ENCODE data around the gene SLC22A31. TPM values are rescaled to one million over a fixed set of nuclear protein-coding genes. Genes with fewer than 3 reads are reported as not detected.
A peak's percentile ranks its signal among the peaks of the same experiment; 100 is the strongest.

Gene SLC22A31
- total and polyA plus RNA-seq, 4 donors = 0.11 to 0.44 (median 0.30) TPM; not detected in 1

DNA sequence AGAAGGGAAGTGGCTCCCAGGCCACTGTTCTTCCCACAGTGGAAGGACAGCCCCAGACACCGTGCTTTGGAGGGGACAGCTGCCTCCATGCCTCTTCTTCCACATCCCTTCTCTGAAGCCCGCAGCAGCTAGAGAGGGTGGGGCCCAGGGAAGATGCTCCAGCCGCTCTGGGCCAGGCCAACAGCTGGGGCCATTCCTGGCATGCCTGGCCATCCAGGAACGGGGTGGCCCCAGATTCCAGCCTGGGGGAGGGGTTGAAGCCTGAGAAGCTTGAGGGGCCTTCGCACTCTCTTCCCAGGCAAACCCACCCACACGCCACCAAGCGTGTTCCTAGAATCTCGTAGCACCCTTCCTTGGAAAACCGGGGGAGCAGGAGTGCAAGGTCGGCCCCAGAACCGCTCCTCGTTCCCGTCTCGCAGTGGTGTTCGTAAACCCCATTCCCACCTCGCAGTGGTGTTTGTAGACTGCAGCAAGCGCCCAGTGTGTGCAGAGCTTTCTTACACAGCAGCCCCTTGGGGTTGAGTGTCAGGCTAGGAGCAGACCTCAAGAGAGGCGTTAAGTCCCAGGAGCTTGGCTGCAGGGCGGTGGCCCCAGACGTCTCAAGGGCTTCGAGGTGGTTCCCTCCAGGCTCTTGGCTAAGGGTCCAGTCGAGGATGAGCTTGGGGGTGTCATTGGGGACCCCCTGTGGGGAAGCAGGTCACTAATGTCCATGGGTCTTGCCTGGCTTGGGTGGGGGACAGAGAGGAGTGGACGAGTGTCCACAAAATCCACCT lies 26.1 kb downstream of the SLC22A31 start:
- Histone ChIP-seq H3K36me3 (ENCODE audit: control insufficient read depth, insufficient read depth, low read length) (peaks cover 6% of the 10 kb centered on the region), H3K27me3 (ENCODE audit: control insufficient read depth, insufficient read depth, low read length) (peaks cover 10% of the 10 kb centered on the region), H3K4me1 (ENCODE audit: control insufficient read depth, insufficient read depth, low read length) (peaks cover 66% of the 10 kb centered on the region), H3K9me3 (ENCODE audit: control insufficient read depth, insufficient read depth, low read length) (no peaks in the 10 kb centered on the region), H3K4me3 (ENCODE audit: low read depth, low read length) (no peak overlapping the region), H3K27ac (ENCODE audit: low read depth, low read length) (no peak overlapping the region)
- DNase-seq (ENCODE audit: low read depth in 4 of 6, low spot score in 6 of 6) = no peak
- 78% methylated on average over 19 of the region's 23 CpGs for WGBS (ENCODE audit: insufficient coverage)

DNA sequence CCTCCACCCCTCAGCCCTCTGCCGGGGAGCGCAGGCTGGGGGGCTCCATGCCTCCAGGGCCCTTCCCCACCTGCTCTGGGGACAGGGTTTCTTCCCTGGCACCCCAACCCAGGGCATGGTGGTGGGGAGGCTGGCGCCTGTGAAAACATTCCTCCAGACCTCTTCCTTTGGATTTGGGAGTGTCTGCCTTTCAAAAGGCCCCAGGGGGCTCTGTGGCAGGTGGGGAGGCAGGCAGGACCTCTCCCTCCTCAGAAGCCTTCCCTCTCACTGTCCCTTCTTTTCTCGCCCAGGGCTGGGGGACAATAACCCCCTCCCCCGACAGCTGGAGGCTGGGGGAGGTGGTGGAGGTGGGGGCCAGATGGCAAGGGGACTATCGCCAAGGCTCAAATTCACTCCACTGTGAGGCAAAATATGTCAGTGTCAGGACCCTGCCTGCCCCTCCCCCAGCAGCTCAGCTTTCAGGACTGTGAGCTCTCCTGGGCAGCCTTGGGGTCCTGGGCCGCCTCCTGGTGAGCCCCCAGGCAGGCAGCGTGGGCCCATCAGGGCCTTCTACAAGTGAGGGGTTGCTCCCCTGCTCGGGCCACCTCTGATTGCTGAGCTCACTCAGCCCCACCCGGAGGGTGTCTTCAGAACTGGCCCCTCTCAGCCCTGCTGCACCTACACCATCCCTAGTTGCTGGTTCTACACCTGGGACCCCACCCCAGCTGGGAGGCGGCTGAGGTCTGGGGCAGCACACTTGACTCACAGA lies 27.0 kb downstream of the SLC22A31 start:
- no peak overlapping the region for H3K4me3 ChIP-seq (ENCODE audit: low read depth, low read length)
- H3K9me3 ChIP-seq (ENCODE audit: control insufficient read depth, insufficient read depth, low read length) = no peaks in the 10 kb centered on the region
- H3K27me3 ChIP-seq (ENCODE audit: control insufficient read depth, insufficient read depth, low read length) = peaks cover 12% of the 10 kb centered on the region
- peaks cover 66% of the 10 kb centered on the region for H3K4me1 ChIP-seq (ENCODE audit: control insufficient read depth, insufficient read depth, low read length)
- WGBS (ENCODE audit: insufficient coverage) = 64% methylated on average over 5 of the region's 11 CpGs
- H3K27ac ChIP-seq (ENCODE audit: low read depth, low read length) = no peak overlapping the region
- peaks cover 2% of the 10 kb centered on the region for H3K36me3 ChIP-seq (ENCODE audit: control insufficient read depth, insufficient read depth, low read length)
- no peak for DNase-seq (ENCODE audit: low read depth in 4 of 6, low spot score in 6 of 6)

- peaks cover 69% of the 10 kb centered on the region for H3K4me1 ChIP-seq (ENCODE audit: control insufficient read depth, insufficient read depth, low read length)
- no peak overlapping the region for H3K27ac ChIP-seq (ENCODE audit: low read depth, low read length)
- 32% methylated on average over 10 of the region's 13 CpGs for WGBS (ENCODE audit: insufficient coverage)
- peaks cover 2% of the 10 kb centered on the region for H3K36me3 ChIP-seq (ENCODE audit: control insufficient read depth, insufficient read depth, low read length)
- no peak overlapping the region for H3K4me3 ChIP-seq (ENCODE audit: low read depth, low read length)
- H3K27me3 ChIP-seq (ENCODE audit: control insufficient read depth, insufficient read depth, low read length) = peaks cover 12% of the 10 kb centered on the region
- peak in 2 of 6 donors; percentile 36 to 53 for DNase-seq (ENCODE audit: low read depth in 4 of 6, low spot score in 6 of 6)
- no peaks in the 10 kb centered on the region for H3K9me3 ChIP-seq (ENCODE audit: control insufficient read depth, insufficient read depth, low read length)
Observed at GRCh38 chr16:89172528-89173173, 27.7 kb downstream of the SLC22A31 start.

GRCh38 chr16:89172171-89172527 lies 28.2 kb downstream of the SLC22A31 start:
- H3K27me3 ChIP-seq (ENCODE audit: control insufficient read depth, insufficient read depth, low read length) = peaks cover 12% of the 10 kb centered on the region

DNA sequence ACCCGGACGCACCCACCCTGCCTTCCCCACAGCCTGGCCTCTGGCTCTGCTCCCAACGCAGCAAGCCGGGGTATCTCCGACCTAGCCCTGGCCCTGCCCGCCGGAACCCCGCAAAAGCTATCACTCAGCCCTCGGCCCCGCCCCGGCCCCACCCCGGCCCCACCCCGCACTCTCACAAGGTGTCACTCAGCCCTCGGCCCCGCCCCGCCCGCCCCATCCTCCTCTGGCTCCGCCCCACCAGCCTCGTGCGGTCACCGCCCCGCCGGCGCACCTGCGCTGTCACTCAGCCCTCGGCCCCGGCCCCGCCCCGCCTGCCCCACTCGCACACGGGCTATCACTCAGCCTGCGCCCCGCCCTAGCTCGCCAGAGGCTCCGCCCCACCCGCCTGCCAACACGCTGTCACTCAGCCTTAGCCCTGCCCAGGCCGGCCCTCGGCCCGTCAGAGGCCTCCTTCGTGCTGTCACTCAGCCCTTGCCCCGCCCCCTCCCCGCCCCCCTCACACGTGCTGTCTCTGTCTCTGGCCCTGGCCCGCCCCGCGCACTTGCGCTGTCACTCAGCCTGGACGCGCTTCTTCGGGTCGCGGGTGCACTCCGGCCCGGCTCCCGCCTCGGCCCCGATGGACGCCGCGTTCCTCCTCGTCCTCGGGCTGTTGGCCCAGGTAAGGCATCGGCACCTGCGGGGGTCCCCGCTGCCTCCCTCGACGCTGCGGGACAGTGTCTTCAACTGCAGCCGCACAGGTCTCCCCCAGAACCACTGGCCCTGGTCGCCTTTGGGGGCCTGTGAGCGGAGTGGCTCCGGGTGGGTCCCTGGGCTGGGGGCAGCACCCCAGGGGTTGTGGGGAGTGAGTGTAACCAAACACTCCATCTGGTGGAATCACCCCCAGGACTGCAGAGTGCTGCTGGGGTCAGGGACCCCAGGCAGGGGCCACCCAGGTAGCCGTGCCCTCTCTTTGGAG lies 28.8 kb downstream of the SLC22A31 start, which contains the start of gene CDH15:
TSS of gene CDH15 (plus strand) at position 533 of the 955 bp plus-strand sequence. CDS start at position 617, 84 bp downstream.
- peak within 1 kb of the TSS; percentile 11 for H3K4me3 ChIP-seq (ENCODE audit: low read depth, low read length)
- peaks cover 12% of the 10 kb centered on the region for H3K27me3 ChIP-seq (ENCODE audit: control insufficient read depth, insufficient read depth, low read length)
- H3K36me3 ChIP-seq (ENCODE audit: control insufficient read depth, insufficient read depth, low read length) = peaks cover 2% of the 10 kb centered on the region
- no peak within 1 kb of the TSS for H3K27ac ChIP-seq (ENCODE audit: low read depth, low read length)
- WGBS (ENCODE audit: insufficient coverage) = 5% methylated on average over 59 of the region's 74 CpGs
- no peaks in the 10 kb centered on the region for H3K9me3 ChIP-seq (ENCODE audit: control insufficient read depth, insufficient read depth, low read length)
- peaks cover 77% of the 10 kb centered on the region for H3K4me1 ChIP-seq (ENCODE audit: control insufficient read depth, insufficient read depth, low read length)
- peak in 5 of 6 donors; percentile 71 to 98 (median 81) for DNase-seq (ENCODE audit: low read depth in 4 of 6, low spot score in 6 of 6)

More at GRCh38 chr16:89172171-89172527, 28.2 kb downstream of the SLC22A31 start:
- H3K4me1 ChIP-seq (ENCODE audit: control insufficient read depth, insufficient read depth, low read length) = peaks cover 74% of the 10 kb centered on the region
- no peak for DNase-seq (ENCODE audit: low read depth in 4 of 6, low spot score in 6 of 6)
- WGBS (ENCODE audit: insufficient coverage) = 74% methylated on average over 11 of the region's 11 CpGs
- H3K36me3 ChIP-seq (ENCODE audit: control insufficient read depth, insufficient read depth, low read length) = peaks cover 2% of the 10 kb centered on the region
- H3K27ac ChIP-seq (ENCODE audit: low read depth, low read length) = no peak overlapping the region
- H3K4me3 ChIP-seq (ENCODE audit: low read depth, low read length) = no peak overlapping the region
- H3K9me3 ChIP-seq (ENCODE audit: control insufficient read depth, insufficient read depth, low read length) = no peaks in the 10 kb centered on the region

GRCh38 chr16:89170346-89171215 lies 29.8 kb downstream of the SLC22A31 start:
- 23% methylated on average over 30 of the region's 34 CpGs for WGBS (ENCODE audit: insufficient coverage)

GRCh38 chr16:89169778-89170177 lies 30.6 kb downstream of the SLC22A31 start:
- peaks cover 64% of the 10 kb centered on the region for H3K4me1 ChIP-seq (ENCODE audit: control insufficient read depth, insufficient read depth, low read length)

More at GRCh38 chr16:89170346-89171215, 29.8 kb downstream of the SLC22A31 start:
- Histone ChIP-seq H3K4me1 (ENCODE audit: control insufficient read depth, insufficient read depth, low read length) (peaks cover 69% of the 10 kb centered on the region), H3K9me3 (ENCODE audit: control insufficient read depth, insufficient read depth, low read length) (no peaks in the 10 kb centered on the region), H3K27me3 (ENCODE audit: control insufficient read depth, insufficient read depth, low read length) (peaks cover 12% of the 10 kb centered on the region), H3K27ac (ENCODE audit: low read depth, low read length) (no peak overlapping the region), H3K4me3 (ENCODE audit: low read depth, low read length) (peak overlapping the region; percentile 11), H3K36me3 (ENCODE audit: control insufficient read depth, insufficient read depth, low read length) (peaks cover 2% of the 10 kb centered on the region)
- peak in 1 of 6 donors; percentile 29 for DNase-seq (ENCODE audit: low read depth in 4 of 6, low spot score in 6 of 6)

DNA sequence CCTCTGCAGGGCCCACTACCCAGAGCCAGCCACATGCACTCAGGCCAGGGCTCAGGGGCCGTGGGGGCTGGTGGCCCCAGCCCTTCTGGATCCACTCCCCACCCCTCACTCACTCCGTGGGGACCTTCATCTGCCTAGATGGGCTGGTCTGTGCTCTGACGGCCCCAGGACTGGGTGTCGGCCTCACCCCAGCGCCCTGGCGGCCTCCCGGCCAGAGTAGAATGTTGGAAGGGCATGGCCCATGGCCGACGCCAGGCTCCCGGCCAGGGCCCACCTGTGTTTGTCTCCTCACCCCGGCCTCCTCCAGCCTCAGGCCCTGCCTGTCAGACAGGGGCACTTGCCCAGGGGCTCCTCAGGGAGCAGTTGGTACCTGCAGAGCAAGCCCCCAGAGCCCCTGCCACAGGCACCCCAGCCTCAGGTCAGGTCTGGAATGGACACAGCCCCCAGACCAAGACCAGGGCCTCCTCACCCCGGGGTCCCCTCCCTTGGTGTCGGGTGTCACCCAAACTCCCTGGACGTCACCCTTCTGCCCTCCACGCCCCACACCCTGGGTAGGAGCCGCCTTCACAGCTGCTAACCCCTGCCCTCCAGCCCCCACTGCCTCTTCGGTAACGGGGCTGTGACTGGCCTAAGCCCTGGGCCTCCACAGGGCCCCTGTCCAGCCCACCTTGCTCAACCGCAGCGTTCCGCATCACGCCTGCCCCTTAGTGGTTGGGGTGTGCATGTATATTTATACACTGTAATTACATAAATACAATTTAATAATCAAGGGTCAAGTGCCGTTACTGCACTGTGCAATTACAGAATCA lies 31.8 kb downstream of the SLC22A31 start:
- H3K4me3 ChIP-seq (ENCODE audit: low read depth, low read length) = no peak overlapping the region
- no peak overlapping the region for H3K27ac ChIP-seq (ENCODE audit: low read depth, low read length)
- peaks cover 62% of the 10 kb centered on the region for H3K4me1 ChIP-seq (ENCODE audit: control insufficient read depth, insufficient read depth, low read length)
- H3K27me3 ChIP-seq (ENCODE audit: control insufficient read depth, insufficient read depth, low read length) = peaks cover 12% of the 10 kb centered on the region
- 72% methylated on average over 16 of the region's 23 CpGs for WGBS (ENCODE audit: insufficient coverage)
- no peak for DNase-seq (ENCODE audit: low read depth in 4 of 6, low spot score in 6 of 6)
- peaks cover 2% of the 10 kb centered on the region for H3K36me3 ChIP-seq (ENCODE audit: control insufficient read depth, insufficient read depth, low read length)
- H3K9me3 ChIP-seq (ENCODE audit: control insufficient read depth, insufficient read depth, low read length) = no peaks in the 10 kb centered on the region

More at GRCh38 chr16:89169778-89170177, 30.6 kb downstream of the SLC22A31 start:
- Histone ChIP-seq H3K9me3 (ENCODE audit: control insufficient read depth, insufficient read depth, low read length) (no peaks in the 10 kb centered on the region), H3K36me3 (ENCODE audit: control insufficient read depth, insufficient read depth, low read length) (peaks cover 2% of the 10 kb centered on the region), H3K27ac (ENCODE audit: low read depth, low read length) (no peak overlapping the region), H3K4me3 (ENCODE audit: low read depth, low read length) (no peak overlapping the region), H3K27me3 (ENCODE audit: control insufficient read depth, insufficient read depth, low read length) (peaks cover 12% of the 10 kb centered on the region)
- WGBS (ENCODE audit: insufficient coverage) = 88% methylated on average over 9 of the region's 14 CpGs
- DNase-seq (ENCODE audit: low read depth in 4 of 6, low spot score in 6 of 6) = no peak
